HepG2 (cell line): ENCODE results near the gene SLC6A7. TPM values are rescaled to one million over a fixed set of nuclear protein-coding genes. Genes with fewer than 3 reads are reported as not detected.

Experiments
- ATAD3A ChIP-seq: sonication (generic); formaldehyde crosslinking; IDR thresholded peaks from 2 replicates; pipeline ENCODE4 v1.4.0; 2020; ENCODE audit warnings: missing genetic modification reagents
- DPF2 ChIP-seq: sonication (generic); formaldehyde crosslinking; IDR thresholded peaks from 2 replicates; pipeline ENCODE4 v1.4.0; 2020; ENCODE audit warnings: mild to moderate bottlenecking, low read depth, missing genetic modification reagents, borderline replicate concordance
- DRAP1 ChIP-seq: IDR thresholded peaks from 2 replicates; pipeline ENCODE4 v1.6.1; 2016; ENCODE audit warnings: missing genetic modification reagents, missing compliant biosample characterization
- GATAD2A ChIP-seq: IDR thresholded peaks from 2 replicates; pipeline ENCODE4 v1.6.1; 2016
- HDAC2 ChIP-seq: sonication (generic); formaldehyde crosslinking; IDR thresholded peaks from 2 replicates; pipeline ENCODE4 v1.4.0; 2020; ENCODE audit warnings: missing genetic modification reagents
- HMG20A ChIP-seq: IDR thresholded peaks from 2 replicates; pipeline ENCODE4 v1.6.1; 2016; ENCODE audit warnings: borderline replicate concordance
- JUND ChIP-seq: sonication (generic); formaldehyde crosslinking; IDR thresholded peaks from 2 replicates; pipeline ENCODE4 v1.8.0; 2022; ENCODE audit warnings: mild to moderate bottlenecking, missing genetic modification reagents
- KDM3A ChIP-seq: IDR thresholded peaks from 2 replicates; pipeline ENCODE4 v1.6.1; 2018; ENCODE audit warnings: low read depth, missing compliant biosample characterization
- NCOA2 ChIP-seq: sonication (generic); formaldehyde crosslinking; IDR thresholded peaks from 2 replicates; pipeline ENCODE4 v1.8.0; 2022; ENCODE audit warnings: inconsistent platforms
- NR2F2 ChIP-seq: IDR thresholded peaks from 2 replicates; pipeline ENCODE4 v1.6.1; 2012; ENCODE audit warnings: low read depth, inconsistent platforms, borderline replicate concordance
- PBX3 ChIP-seq: sonication (generic); formaldehyde crosslinking; IDR thresholded peaks from 2 replicates; pipeline ENCODE4 v1.8.1; 2023; ENCODE audit warnings: missing genetic modification reagents, inconsistent platforms, borderline replicate concordance
- SMAD3 ChIP-seq: sonication (generic); formaldehyde crosslinking; IDR thresholded peaks from 2 replicates; pipeline ENCODE4 v1.4.0; 2020; ENCODE audit warnings: missing genetic modification reagents
- SPEN ChIP-seq: sonication (generic); formaldehyde crosslinking; IDR thresholded peaks from 2 replicates; pipeline ENCODE4 v1.5.1; 2020; ENCODE audit warnings: low read depth, mild to moderate bottlenecking, missing genetic modification reagents
- TAF15 ChIP-seq: fragments of 200-400 bp; formaldehyde crosslinking; IDR thresholded peaks from one replicate; pipeline ENCODE4 v1.6.1; 2018; ENCODE audit warnings: mild to moderate bottlenecking, low read depth, low read length; ENCODE audit not compliant: poor library complexity, severe bottlenecking
- TBX3 ChIP-seq: fragments of 450-650 bp; IDR thresholded peaks from 2 replicates; pipeline ENCODE4 v1.6.1; 2017; ENCODE audit warnings: antibody characterized with exemption, mild to moderate bottlenecking, inconsistent platforms, borderline replicate concordance
- UBTF ChIP-seq: sonication (generic); formaldehyde crosslinking; IDR thresholded peaks from 2 replicates; pipeline ENCODE4 v1.4.0; 2020; ENCODE audit warnings: mild to moderate bottlenecking, missing genetic modification reagents
- ZBTB14 ChIP-seq: sonication (generic); formaldehyde crosslinking; IDR thresholded peaks from 2 replicates; pipeline ENCODE4 v1.4.0; 2020; ENCODE audit warnings: missing genetic modification reagents
- ZNF12 ChIP-seq: sonication (generic); formaldehyde crosslinking; IDR thresholded peaks from 2 replicates; pipeline ENCODE4 v1.5.0; 2020; ENCODE audit warnings: missing genetic modification reagents
- ZNF317 ChIP-seq: sonication (generic); formaldehyde crosslinking; IDR thresholded peaks from 2 replicates; pipeline ENCODE4 v1.5.0; 2020; ENCODE audit warnings: mild to moderate bottlenecking, missing genetic modification reagents
- ZNF646 ChIP-seq: sonication (generic); formaldehyde crosslinking; IDR thresholded peaks from 2 replicates; pipeline ENCODE4 v1.9.0; 2021; ENCODE audit warnings: mild to moderate bottlenecking, missing genetic modification reagents
- polyA plus RNA-seq, 8 experiments: library from polyadenylated mRNA; depleted of rRNA in 3 of 8; stranded (reverse) in 7 of 8; unstranded in 1 of 8; fragments of >200 nt; fragmentation: Illumina TruSeq in 4 of 8; extraction: Trizol in 4 of 8; gene quantifications; 2 replicates each; pipeline versions ENCODE4 v1.2.1 to v1.2.3, GENCODE V29; 2011 to 2016; ENCODE audit warnings: low read depth in 4 of 8, missing spikeins in 1 of 8, mixed read lengths in 1 of 8; ENCODE audit not compliant: insufficient read depth in 1 of 8
- total RNA-seq, 5 experiments: library from RNA; depleted of rRNA; stranded (reverse); fragments of >200 nt; fragmentation: Illumina TruSeq; extraction: Trizol; gene quantifications; 2 replicates each; pipeline ENCODE4 v1.2.3, GENCODE V29; 2016; ENCODE audit warnings: low read depth in 1 of 5

Gene SLC6A7
- total and polyA plus RNA-seq, 2 of the 13 experiments (the other 11 are each of a cell fraction or from before 2014, with no cell fraction given): not detected

GRCh38 chr5:150142959-150143349, 46.9 kb upstream of the SLC6A7 start (continued):
- TF ChIP-seq DRAP1 (CRISPR knock-in tag): peak; percentile 72
- peak; percentile 88 for TF ChIP-seq HDAC2 (CRISPR knock-in tag)
- TF ChIP-seq PBX3 (CRISPR knock-in tag): no peak
- no peak for TF ChIP-seq TAF15
- peak; percentile 33; the same call in 1 of the 2 replicates for TF ChIP-seq ZNF317
- TF ChIP-seq JUND (CRISPR knock-in tag): peak; percentile 94
- TF ChIP-seq ZNF12 (CRISPR knock-in tag): peak; percentile 7; the same call in 1 of the 2 replicates
- TF ChIP-seq SPEN (CRISPR knock-in tag): no peak
- no peak for TF ChIP-seq ZBTB14
- TF ChIP-seq ATAD3A (CRISPR knock-in tag): no peak
- peak; percentile 51; the same call in 1 of the 2 replicates for TF ChIP-seq UBTF (CRISPR knock-in tag)
- no peak for TF ChIP-seq TBX3
- TF ChIP-seq DPF2 (CRISPR knock-in tag): 0 out of 2 replicates have a peak, but pooled peaks have one; percentile 41
- peak; percentile 80 for TF ChIP-seq GATAD2A (CRISPR knock-in tag)
- TF ChIP-seq NR2F2: no peak
- TF ChIP-seq HMG20A (CRISPR knock-in tag): peak; percentile 67; the same call in 1 of the 2 replicates
- 0 out of 2 replicates have a peak, but pooled peaks have one; percentile 43 for TF ChIP-seq ZNF646
- TF ChIP-seq NCOA2 (CRISPR knock-in tag): peak; percentile 75
- TF ChIP-seq KDM3A (CRISPR knock-in tag): 0 out of 2 replicates have a peak, but pooled peaks have one; percentile 36
- TF ChIP-seq SMAD3 (CRISPR knock-in tag): 0 out of 2 replicates have a peak, but pooled peaks have one; percentile 57
